Fibroblast of skin of left biceps (primary cell): ENCODE results near the gene SEZ6.

Experiments
- DNase-seq, 2 experiments: peaks; one replicate each; pipeline ENCODE4 v3.0.0-alpha.2; 2013; ENCODE audit warnings: low read depth in 2 of 2

The SEZ6 gene

GRCh38 chr17:29000973-29001372 is 4.9 kb downstream of the SEZ6 start:
- no peak for DNase-seq

DNA sequence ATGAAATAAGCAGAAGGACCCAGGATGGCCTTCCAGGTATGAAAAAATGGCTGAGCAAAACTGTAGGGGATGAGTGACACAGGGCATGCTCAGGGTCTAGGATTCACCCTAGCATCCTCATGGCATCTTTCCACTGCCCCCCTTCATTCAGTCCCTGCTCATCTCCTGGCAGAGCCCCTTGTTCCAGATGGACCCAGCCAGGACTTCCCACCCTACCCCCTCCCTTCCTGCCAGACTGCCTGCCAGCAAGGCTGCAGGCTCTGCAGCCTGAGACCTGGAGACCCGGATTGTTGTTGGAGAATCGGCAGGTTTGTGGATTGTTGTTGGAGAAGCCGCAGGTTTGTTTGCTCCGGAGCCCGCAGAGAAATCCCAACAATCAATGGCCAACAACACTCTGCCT is 6.6 kb downstream of the SEZ6 start:
- no peak for DNase-seq

DNA sequence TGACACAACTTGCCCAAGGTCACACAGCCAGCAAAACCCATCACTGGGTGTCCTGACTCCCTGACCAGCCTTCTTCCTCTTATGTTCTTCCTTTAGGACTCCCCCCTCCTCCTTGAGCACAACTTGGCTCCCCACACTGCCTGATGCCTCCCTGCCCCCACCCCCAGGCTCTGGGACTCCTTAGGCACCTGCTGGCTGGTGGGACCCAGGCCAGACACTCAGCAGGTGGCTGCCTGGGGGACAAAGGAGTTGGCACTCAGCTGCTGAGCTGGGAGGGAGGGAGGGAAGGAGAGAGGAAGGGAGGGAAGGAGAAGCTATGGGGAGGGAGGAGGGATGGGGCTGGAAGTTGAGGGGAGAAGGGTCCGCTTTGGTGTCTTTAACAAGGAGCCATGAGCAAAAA is 8.0 kb downstream of the SEZ6 start:
- DNase-seq: no peak

GRCh38 chr17:28996554-28997096 is 9.2 kb downstream of the SEZ6 start:
- DNase-seq: no peak

DNA sequence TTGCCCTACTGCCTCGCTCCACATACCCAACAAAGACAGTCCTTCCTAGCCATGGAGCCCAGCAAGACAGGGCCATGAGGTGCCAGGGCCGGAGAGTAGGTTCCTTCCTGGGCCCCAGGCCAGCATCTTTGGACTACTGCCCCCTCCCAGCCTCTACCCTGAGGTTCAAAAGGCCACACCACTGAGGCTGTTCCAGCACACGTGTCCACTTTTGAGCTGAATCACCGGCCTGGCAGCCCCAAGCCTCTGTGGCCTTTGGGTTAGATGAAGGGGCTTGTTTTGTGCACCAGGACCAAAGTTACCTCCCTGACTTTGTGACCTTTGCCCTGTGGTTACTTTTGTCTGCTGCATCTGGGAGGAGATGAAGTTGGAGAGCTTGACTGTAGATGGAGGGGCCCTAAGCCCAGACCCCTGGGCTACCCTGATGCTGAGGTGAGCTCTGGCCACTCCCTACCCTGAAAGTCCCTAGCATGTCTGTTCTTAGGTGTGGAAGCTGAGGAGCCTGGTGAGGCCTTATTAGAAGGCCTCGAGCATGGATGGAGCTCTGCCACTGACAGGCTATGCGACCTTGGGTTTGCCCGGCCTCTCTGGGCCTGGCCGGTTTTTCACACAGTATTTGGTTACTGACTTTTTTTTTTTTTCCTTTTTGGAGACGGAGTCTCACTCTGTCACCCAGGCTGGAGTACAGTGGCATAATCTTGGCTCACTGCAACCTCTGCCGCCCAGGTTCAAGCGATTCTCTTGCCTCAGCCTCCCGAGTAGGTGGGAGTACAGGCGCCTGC is 12.0 kb downstream of the SEZ6 start:
- DNase-seq: no peak

- DNase-seq: no peak
These were observed 12.9 kb downstream of the SEZ6 start for GRCh38 chr17:28992625-28993600.

DNA sequence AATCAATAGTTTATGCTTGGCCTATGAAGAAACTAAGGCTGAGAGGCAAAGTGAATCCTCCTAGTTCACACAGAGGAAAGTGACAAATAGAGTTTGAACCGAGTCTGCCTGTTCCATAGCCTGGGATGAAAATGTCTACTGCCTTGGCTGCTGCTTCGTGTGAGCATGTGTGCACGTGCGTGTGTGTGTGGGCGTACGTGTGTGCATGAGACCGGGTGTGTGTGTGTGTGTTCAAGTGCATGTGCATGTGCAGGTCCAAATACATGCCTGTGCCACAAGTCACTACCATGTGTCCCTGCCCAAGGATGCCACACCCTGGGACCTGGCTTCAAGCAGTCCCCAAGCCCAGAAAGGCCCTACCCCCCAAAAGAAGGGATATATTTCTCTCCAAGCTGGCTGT is 13.6 kb downstream of the SEZ6 start:
- DNase-seq: no peak

DNA sequence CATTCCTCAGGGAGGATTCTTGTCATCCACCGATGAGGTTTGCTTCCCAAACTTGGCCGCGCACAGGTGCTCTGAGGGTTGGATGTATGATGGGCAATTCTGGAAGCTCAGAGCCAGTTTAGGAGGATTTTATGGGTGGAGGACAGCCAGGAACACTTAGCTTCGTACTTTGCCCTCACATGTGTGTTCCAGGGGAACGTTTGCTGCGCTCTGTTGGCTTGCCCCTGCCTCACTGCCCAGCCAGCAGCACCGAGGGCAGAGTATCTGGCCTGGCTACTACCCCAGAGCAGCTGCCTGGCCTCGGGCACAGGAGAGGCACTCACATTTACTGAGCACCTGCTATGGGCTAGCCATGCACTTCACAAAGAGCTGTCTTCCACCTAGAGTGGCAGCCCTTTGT is 14.1 kb downstream of the SEZ6 start:
- no peak for DNase-seq

DNA sequence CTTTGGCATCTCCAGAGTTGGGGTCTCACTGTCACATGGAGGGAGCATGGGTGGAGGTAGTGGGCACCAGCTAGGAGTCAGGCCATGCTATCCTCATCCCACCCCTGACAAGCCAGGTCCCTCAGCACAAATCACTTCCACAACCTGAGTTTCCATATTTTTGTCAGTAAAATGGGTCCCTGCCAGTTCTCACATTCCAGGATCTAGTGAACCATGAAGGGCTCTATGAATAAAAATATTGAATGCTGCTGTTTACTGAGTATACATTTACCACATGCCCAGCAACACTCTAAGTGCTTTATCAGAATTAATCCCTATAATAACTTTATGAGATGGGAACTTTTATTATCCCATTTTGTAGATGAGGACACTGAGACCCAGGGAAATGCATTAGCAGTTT is 16.8 kb downstream of the SEZ6 start:
- DNase-seq: no peak

DNA sequence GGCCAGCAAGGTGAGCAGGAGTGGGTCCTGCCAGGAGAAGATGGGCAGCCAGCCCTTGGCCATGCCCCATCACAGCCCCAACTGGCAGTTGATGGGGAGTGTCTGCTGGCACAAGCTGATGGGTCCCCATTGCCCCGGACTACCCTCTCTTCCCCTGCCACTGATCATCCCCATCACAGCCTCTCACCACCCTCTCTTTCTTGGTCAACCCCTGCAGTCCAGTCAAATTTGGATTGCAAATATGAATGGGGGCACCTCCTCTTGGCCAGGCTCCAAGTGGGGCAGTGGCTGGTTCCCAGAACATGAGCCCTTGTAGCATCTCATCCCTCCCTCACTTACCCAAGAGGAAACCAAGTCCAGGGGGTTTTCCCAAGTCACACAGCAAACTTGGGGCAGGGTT is 17.4 kb downstream of the SEZ6 start:
- DNase-seq: no peak

DNA sequence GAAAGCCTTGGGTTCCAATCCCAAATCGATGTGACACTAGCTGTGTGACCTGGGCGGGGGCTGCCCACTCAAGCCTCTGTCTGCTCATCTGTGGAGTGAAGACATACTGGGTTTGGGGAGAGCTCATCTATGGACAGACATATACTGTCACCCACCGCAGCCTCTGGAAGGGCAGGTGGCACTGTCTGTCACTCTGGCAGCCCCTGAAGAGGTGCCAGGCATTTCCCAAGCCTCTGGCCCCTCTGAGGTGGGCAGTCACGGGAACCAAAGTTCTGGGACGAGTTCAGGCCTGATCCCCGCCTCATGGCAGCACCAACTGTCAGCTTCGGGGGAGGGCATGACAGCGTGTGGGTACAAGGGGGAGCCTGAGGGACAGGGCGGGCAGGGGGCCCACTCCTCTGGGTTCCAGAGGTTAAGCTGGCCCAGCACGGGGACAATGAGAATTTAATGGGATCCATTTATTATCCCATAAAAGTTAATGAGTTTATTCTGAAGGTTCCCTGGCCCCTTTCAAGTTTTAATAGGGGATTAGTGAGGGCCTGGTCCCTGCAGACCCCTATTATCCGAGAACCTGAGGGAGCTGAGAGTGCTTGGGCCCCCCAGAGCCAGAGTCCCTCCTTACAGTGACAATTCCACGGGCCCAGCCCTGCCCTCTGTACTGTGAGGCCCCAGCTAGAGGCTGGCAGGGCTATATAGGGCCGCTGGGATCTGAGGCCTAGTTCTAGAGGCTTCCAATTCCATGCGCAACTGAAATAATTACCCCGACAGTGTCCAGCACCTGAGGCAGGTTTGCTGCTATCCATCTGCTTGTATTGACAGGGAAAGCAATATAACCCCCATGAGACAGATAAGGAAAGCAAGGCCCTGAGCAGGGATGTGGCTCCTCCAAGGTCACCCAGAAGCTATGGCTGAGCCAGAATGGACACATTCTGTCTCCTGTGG is 18.8 kb downstream of the SEZ6 start:
- no peak for DNase-seq

GRCh38 chr17:28985950-28986713 is 19.7 kb downstream of the SEZ6 start:
- DNase-seq: no peak

DNA sequence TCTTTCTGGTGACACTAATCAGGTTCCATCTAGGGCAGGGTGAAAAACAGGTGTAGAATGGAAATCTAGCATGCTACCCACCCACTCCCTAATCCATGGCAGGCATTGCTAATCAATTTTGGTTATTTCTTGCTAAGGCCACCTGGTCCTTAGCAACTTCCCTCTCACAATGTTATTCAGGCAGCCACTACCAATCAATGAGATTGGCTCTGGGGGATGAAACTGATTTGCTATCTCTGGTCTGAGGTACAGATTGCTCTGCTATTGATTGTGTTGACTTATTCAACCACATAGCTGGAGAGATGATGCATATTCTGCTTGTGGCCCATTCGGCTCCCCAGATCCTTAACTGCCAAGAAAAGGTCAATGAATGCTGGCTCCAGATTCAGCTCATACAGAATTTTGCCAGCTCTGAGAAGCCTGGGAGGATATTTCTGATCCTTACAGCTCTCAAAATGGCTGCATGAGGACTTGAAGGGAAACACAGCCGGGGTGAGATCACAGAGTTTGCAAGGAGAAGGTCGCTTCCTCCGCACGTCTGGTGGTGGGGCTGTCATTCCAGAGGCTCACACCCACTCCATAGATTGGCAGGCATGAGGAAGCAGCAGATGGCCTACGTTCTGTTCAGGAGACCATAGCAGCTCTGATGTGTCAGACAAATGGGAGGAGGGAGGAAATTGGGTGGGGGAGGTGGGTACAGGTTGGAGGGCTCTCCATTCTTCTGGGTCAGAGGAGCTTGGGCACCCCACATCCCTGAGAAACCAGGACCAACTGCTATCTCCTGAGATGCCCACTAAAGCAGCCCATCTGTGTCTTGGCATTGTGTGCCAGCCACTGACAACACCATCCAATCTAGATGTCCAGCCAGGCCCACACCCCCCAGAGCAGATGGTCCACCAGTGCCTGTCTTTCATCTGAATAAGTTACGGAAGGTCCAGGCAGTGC is 22.3 kb downstream of the SEZ6 start:
- no peak for DNase-seq

DNA sequence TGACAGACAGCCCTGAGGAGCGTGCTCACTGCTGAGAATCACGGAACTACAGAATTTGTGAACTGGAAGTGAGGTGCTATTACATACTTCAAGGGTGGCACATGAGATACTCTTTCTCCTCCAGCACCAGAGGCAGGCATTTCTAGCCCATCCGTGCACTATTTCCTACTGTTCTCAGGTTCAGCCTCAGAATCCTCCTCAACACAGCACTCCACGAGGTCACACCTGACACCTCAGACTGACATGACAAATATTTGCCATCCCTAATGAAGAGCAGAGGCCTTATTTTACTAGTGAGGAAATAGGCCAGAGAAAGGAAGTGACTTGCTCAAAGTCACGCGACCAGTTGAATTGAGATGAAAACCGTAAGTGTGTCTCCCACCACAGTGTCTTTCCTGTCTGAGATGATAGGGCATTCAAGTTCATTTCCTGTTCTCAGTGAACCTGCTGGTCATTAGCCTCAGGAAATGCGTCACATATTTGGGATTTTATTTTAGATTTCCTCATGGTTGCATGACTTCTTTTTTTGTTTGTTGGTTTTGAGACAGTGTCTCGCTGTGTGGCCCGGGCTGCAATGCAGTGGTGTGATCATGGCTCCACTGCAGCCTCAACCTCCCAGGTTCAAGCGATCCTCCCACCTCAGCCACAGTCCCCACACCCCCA is 23.6 kb downstream of the SEZ6 start:
- no peak for DNase-seq

DNA sequence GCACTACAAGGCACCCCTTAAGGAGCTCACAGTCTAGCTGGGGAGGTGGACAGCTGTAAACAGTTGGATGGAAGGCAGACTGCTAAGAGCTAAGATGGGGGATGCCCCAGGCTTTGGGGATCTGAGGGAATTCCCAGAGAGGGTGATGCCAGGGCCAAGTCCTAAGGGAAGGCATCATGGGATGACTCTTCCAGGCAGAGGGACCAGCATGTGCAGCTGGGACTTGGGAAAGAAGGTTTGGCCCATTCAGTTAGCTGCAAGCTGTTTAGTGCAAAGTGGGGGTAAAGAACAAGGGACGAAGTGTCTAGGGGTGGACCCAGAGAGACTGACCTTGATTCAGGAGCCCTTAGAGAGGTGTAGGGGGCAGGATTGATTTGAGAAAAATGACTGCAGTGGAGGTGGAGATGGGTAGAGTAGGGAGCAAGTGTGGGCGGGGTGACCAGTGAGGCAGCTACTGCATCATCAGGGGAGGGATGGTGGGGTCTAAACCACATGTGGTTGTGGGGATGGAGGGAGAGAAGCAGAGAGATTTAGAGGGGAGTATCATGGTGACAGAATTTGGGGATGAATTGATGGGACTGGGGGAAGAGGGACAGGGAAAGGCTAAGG is 27.4 kb downstream of the SEZ6 start:
- no peak for DNase-seq

GRCh38 chr17:28977659-28978355 is 28.0 kb downstream of the SEZ6 start:
- DNase-seq: no peak

- DNase-seq: no peak
These were observed 30.2 kb downstream of the SEZ6 start for GRCh38 chr17:28975646-28976045.

- no peak for DNase-seq
These were observed 30.8 kb downstream of the SEZ6 start for GRCh38 chr17:28975031-28975430.
